ENCODE measurements around the gene RERE.

DNA sequence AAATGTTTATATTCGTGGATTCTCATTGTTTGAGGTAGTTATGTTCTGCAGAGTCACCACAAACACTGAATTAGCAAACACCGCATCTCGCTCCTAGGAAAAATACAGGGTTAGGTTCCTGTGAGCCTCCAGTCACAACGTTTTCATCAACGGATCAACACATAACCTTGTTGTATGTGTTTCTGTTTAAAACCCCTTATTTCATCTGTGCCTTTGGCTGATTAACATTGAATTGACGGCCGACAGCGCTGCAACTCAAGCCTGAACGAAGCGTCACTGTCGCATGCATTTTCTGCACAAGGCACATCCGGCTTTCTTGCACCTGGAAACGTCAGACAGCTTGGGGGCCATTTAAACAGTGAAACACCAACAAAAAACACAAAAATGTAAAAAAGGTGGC lies 491.2 kb downstream of the RERE start:
- TF ChIP-seq, protein P1, sequence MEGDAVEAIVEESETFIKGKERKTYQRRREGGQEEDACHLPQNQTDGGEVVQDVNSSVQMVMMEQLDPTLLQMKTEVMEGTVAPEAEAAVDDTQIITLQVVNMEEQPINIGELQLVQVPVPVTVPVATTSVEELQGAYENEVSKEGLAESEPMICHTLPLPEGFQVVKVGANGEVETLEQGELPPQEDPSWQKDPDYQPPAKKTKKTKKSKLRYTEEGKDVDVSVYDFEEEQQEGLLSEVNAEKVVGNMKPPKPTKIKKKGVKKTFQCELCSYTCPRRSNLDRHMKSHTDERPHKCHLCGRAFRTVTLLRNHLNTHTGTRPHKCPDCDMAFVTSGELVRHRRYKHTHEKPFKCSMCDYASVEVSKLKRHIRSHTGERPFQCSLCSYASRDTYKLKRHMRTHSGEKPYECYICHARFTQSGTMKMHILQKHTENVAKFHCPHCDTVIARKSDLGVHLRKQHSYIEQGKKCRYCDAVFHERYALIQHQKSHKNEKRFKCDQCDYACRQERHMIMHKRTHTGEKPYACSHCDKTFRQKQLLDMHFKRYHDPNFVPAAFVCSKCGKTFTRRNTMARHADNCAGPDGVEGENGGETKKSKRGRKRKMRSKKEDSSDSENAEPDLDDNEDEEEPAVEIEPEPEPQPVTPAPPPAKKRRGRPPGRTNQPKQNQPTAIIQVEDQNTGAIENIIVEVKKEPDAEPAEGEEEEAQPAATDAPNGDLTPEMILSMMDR (conservative IDR thresholded peaks at IDR 0.05): no peak
- no peak for TF ChIP-seq EZH2 (IDR thresholded peaks at IDR 0.05; ENCODE audit: low read depth)

Measured in PC-9 (cell line).